Measurements from ENCODE around the gene IDS. TPM values are rescaled to one million over a fixed set of nuclear protein-coding genes. Genes with fewer than 3 reads are reported as not detected.
"Not testable (repeated sequence)": the region's sequence is repeated elsewhere in the genome, so short reads cannot be mapped to it uniquely, and the experiment has no call there.

Gene IDS
- total and polyA plus RNA-seq, 2 donors (not counting 3 experiments of a cell fraction or from before 2014, with no cell fraction given): 35.2 to 44.0 TPM

GRCh38 chrX:149521438-149521837 lies 16.3 kb upstream of the IDS start:
- FAIRE-seq: no peak
- no peaks in the 10 kb centered on the region for H4K20me1 ChIP-seq (replicated peaks; ENCODE audit: control insufficient read depth, extremely low read depth, insufficient read depth, low read length)
- H3K4me1 ChIP-seq (ENCODE audit: control insufficient read depth, extremely low read depth, insufficient read depth, low read length): peaks cover 4% of the 10 kb centered on the region
- H3K27me3 ChIP-seq (ENCODE audit: control insufficient read depth in 2 of 2, insufficient read depth in 2 of 2, low read length in 2 of 2): peaks cover 0 to 4% of the 10 kb centered on the region in 2 experiments
- no peaks in the 10 kb centered on the region for H3K36me3 ChIP-seq (ENCODE audit: control insufficient read depth in 2 of 2, extremely low read depth in 1 of 2, insufficient read depth in 2 of 2, low read length in 2 of 2)
- H3K4me2 ChIP-seq (ENCODE audit: insufficient read depth, low read length): no peak overlapping the region
- ChIA-PET CTCF (interaction anchor here (2.4 kb wide), 1 partner anchor 9 kb away, joined by 9 read pairs; no protein-coding TSS in a partner anchor), POLR2A (no interaction called here)
- dilution Hi-C loops (cut with MboI; ENCODE audit: extremely low pct_ligation_motif_present, low sequenced_read_pairs) (no loop called here), intact Hi-C loops (cut with micrococcal nuclease) (no loop called here)
- no peaks in the 10 kb centered on the region for H3K79me2 ChIP-seq (ENCODE audit: control insufficient read depth, insufficient read depth, low read length)
- H3K9me1 ChIP-seq (replicated peaks; ENCODE audit: control insufficient read depth, extremely low read depth, insufficient read depth, low read length): no peaks in the 10 kb centered on the region
- BruUV-seq (replicated peaks): no TSS peak
- TF ChIP-seq EZH2 (IDR thresholded peaks at IDR 0.05; ENCODE audit: borderline replicate concordance, low read depth, low read length, severe bottlenecking): no peak
- no peak for TF ChIP-seq POLR2A (IDR thresholded peaks at IDR 0.05; ENCODE audit: low read depth, low read length)
- TF ChIP-seq MYC (IDR thresholded peaks at IDR 0.05; ENCODE audit: low read depth, low read length): no peak
- no peak for TF ChIP-seq JUN (IDR thresholded peaks at IDR 0.05; ENCODE audit: borderline replicate concordance, insufficient read depth, insufficient read length, low read depth)
- TF ChIP-seq FOS (IDR thresholded peaks at IDR 0.05; ENCODE audit: borderline replicate concordance, insufficient read depth, low read length): no peak
- no peak for TF ChIP-seq POLR2AphosphoS5 (IDR thresholded peaks at IDR 0.05; ENCODE audit: insufficient read depth, low read depth, low read length)
- no peak for TF ChIP-seq MAX (IDR thresholded peaks at IDR 0.05; ENCODE audit: insufficient read depth, insufficient read length)
- no peak overlapping the region for H3K9ac ChIP-seq (replicated peaks; ENCODE audit: extremely low read depth, insufficient read depth, low read length)
- H3K9me3 ChIP-seq (replicated peaks; ENCODE audit: control insufficient read depth, insufficient read depth, low read length): no peaks in the 10 kb centered on the region
- H2AFZ ChIP-seq (ENCODE audit: low read depth, low read length): no peak overlapping the region
- H3K27ac ChIP-seq (ENCODE audit: insufficient read depth, low read depth, low read length): no peak overlapping the region
- no peak for DNase-seq (ENCODE audit: low read depth, low spot score)
- H3K4me3 ChIP-seq (replicated peaks in 1 of 3; ENCODE audit: insufficient read depth in 1 of 3, low read depth in 1 of 3, low read length in 3 of 3): no peak overlapping the region

- dilution Hi-C loops (cut with MboI; ENCODE audit: extremely low pct_ligation_motif_present, low sequenced_read_pairs); H3K9me3 ChIP-seq (replicated peaks; ENCODE audit: control insufficient read depth, insufficient read depth, low read length); H3K4me2 ChIP-seq (ENCODE audit: insufficient read depth, low read length); H3K4me1 ChIP-seq (ENCODE audit: control insufficient read depth, extremely low read depth, insufficient read depth, low read length); DNase-seq (ENCODE audit: low read depth, low spot score); intact Hi-C loops (cut with micrococcal nuclease); H3K79me2 ChIP-seq (ENCODE audit: control insufficient read depth, insufficient read depth, low read length); BruUV-seq (replicated peaks); FAIRE-seq; H2AFZ ChIP-seq (ENCODE audit: low read depth, low read length); H3K9me1 ChIP-seq (replicated peaks; ENCODE audit: control insufficient read depth, extremely low read depth, insufficient read depth, low read length); H3K9ac ChIP-seq (replicated peaks; ENCODE audit: extremely low read depth, insufficient read depth, low read length); POLR2A ChIA-PET; H3K27me3 ChIP-seq (ENCODE audit: control insufficient read depth in 2 of 2, insufficient read depth in 2 of 2, low read length in 2 of 2); H3K4me3 ChIP-seq (replicated peaks in 1 of 3; ENCODE audit: insufficient read depth in 1 of 3, low read depth in 1 of 3, low read length in 3 of 3); H3K36me3 ChIP-seq (ENCODE audit: control insufficient read depth in 2 of 2, extremely low read depth in 1 of 2, insufficient read depth in 2 of 2, low read length in 2 of 2); H3K27ac ChIP-seq (ENCODE audit: insufficient read depth, low read depth, low read length); H4K20me1 ChIP-seq (replicated peaks; ENCODE audit: control insufficient read depth, extremely low read depth, insufficient read depth, low read length): not testable (repeated sequence)
- CTCF ChIA-PET: interaction anchor here (2.4 kb wide), 1 partner anchor 9 kb away, joined by 9 read pairs; no protein-coding TSS in a partner anchor
Observed at GRCh38 chrX:149520636-149521277, 15.7 kb upstream of the IDS start.

All from endothelial cell of umbilical vein (primary cell).